Upper lobe of left lung (tissue), 6 donors: Measurements from ENCODE around the gene MT2A. TPM values are rescaled to one million over a fixed set of nuclear protein-coding genes. Genes with fewer than 3 reads are reported as not detected.
"Not testable (repeated sequence)": the region's sequence is repeated elsewhere in the genome, so short reads cannot be mapped to it uniquely, and the experiment has no call there.

ENCODE experiments used
- ATAC-seq, 2 donors: fragments of 200-7000 bp; cut with Tn5 transposase; one replicate each; pipeline ENCODE4 v1.9.1; 2022; ENCODE audit warnings: mild to moderate bottlenecking in 2 of 2, moderate library complexity in 2 of 2; ENCODE audit not compliant: low FRiP score in 2 of 2
- DNase-seq, 2 donors: peaks; one replicate each; pipeline ENCODE4 v3.0.0-alpha.2; 2019 to 2020
- H3K27ac ChIP-seq, 4 donors: fragments of 200-600 bp; sonication (generic); one replicate each; pipeline ENCODE4 v1.5.1; 2016 to 2019
- H3K27me3 ChIP-seq, 4 donors: fragments of 200-600 bp; sonication (generic); one replicate each; pipeline ENCODE4 v1.5.1; 2017 to 2019
- H3K36me3 ChIP-seq, 4 donors: fragments of 200-600 bp; sonication (generic); one replicate each; pipeline ENCODE4 v1.5.1; 2016 to 2019
- H3K4me1 ChIP-seq, 4 donors: fragments of 200-600 bp; sonication (generic); one replicate each; pipeline ENCODE4 v1.5.1; 2018 to 2019
- H3K4me3 ChIP-seq, 4 donors: fragments of 200-600 bp; sonication (generic); one replicate each; pipeline ENCODE4 v1.5.1; 2017 to 2019; ENCODE audit warnings: mild to moderate bottlenecking in 2 of 4, moderate library complexity in 1 of 4
- H3K9me3 ChIP-seq, 4 donors: fragments of 200-600 bp; sonication (generic); one replicate each; pipeline ENCODE4 v1.5.1; 2018 to 2019
- EP300 ChIP-seq, 4 donors: sonication (generic); formaldehyde crosslinking; IDR thresholded peaks; one replicate each; pipeline ENCODE4 v1.5.1; 2017; ENCODE audit warnings: antibody characterized with exemption in 4 of 4, control low read depth in 2 of 4
- POLR2A ChIP-seq, 4 donors: fragments of 450-650 bp; IDR thresholded peaks; one replicate each; pipeline ENCODE4 v1.5.1; 2016 to 2017; ENCODE audit warnings: antibody characterized with exemption in 4 of 4, mild to moderate bottlenecking in 2 of 4
- POLR2AphosphoS5 ChIP-seq, 2 donors: sonication (generic); formaldehyde crosslinking; IDR thresholded peaks; one replicate each; pipeline ENCODE4 v1.5.1; 2017; ENCODE audit warnings: antibody characterized with exemption in 2 of 2
- WGBS, 2 donors: methylation state at CpG; one replicate each; pipeline ENCODE4 v1.1.5; 2017 to 2018; 5-methylcytosine and 5-hydroxymethylcytosine counted together
- total RNA-seq, 6 donors: library from RNA; depleted of rRNA in 4 of 6; stranded (reverse); fragments of >200 nt in 4 of 6; gene quantifications; one replicate each; pipeline versions ENCODE4 v1.1.0 to v1.2.1, GENCODE V29; 2016 to 2021
- TF ChIP-seq, protein P1 (sequence below), 6 experiments: fragments of 450-650 bp in 4 of 6; fragments of 200-600 bp in 2 of 6; sonication (generic) in 2 of 6; IDR thresholded peaks; one replicate each; pipeline ENCODE4 v1.5.1; 2016 to 2019; ENCODE audit warnings: antibody characterized with exemption in 6 of 6
- donor health status: DM: no; HTN: no; CAD: no; lungs with moderate emphysema.
- donor health status: DM: no; HTN: yes; CAD: no; lungs with severe emphysema.

Gene MT2A
- total RNA-seq, 6 donors from 2014 or later = 137 to 552 (median 338) TPM

- 32 to 62% methylated on average over 4 to 8 of the region's 8 CpGs for WGBS, 2 donors
- H3K27ac ChIP-seq = no peak overlapping the region
- TF ChIP-seq, protein P1, sequence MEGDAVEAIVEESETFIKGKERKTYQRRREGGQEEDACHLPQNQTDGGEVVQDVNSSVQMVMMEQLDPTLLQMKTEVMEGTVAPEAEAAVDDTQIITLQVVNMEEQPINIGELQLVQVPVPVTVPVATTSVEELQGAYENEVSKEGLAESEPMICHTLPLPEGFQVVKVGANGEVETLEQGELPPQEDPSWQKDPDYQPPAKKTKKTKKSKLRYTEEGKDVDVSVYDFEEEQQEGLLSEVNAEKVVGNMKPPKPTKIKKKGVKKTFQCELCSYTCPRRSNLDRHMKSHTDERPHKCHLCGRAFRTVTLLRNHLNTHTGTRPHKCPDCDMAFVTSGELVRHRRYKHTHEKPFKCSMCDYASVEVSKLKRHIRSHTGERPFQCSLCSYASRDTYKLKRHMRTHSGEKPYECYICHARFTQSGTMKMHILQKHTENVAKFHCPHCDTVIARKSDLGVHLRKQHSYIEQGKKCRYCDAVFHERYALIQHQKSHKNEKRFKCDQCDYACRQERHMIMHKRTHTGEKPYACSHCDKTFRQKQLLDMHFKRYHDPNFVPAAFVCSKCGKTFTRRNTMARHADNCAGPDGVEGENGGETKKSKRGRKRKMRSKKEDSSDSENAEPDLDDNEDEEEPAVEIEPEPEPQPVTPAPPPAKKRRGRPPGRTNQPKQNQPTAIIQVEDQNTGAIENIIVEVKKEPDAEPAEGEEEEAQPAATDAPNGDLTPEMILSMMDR (IDR thresholded peaks at IDR 0.05) = peak; percentile 68 to 92 (median 87)
- TF ChIP-seq POLR2A (IDR thresholded peaks at IDR 0.05) = no peak
- no peak for TF ChIP-seq EP300 (IDR thresholded peaks at IDR 0.05)
- no peak for TF ChIP-seq POLR2AphosphoS5 (IDR thresholded peaks at IDR 0.05)
- H3K9me3 ChIP-seq = no peaks in the 10 kb centered on the region
- no peaks in the 10 kb centered on the region for H3K36me3 ChIP-seq
- peak; percentile 82 to 88 for DNase-seq
- H3K4me3 ChIP-seq = no peak overlapping the region
- peak; percentile 95 to 97 for ATAC-seq
- H3K27me3 ChIP-seq = no peaks in the 10 kb centered on the region
- H3K4me1 ChIP-seq = no peaks in the 10 kb centered on the region
Measured at GRCh38 chr16:56576585-56577299, 31.6 kb upstream of the MT2A start.

- Histone ChIP-seq H3K27me3 (no peaks in the 10 kb centered on the region), H3K4me1 (no peaks in the 10 kb centered on the region), H3K9me3 (no peaks in the 10 kb centered on the region), H3K36me3 (no peaks in the 10 kb centered on the region), H3K4me3 (no peak overlapping the region), H3K27ac (no peak overlapping the region)
- ATAC-seq (no peak), DNase-seq (no peak)
- TF ChIP-seq EP300 (IDR thresholded peaks at IDR 0.05) (no peak), POLR2AphosphoS5 (IDR thresholded peaks at IDR 0.05) (no peak), POLR2A (IDR thresholded peaks at IDR 0.05) (no peak)
- TF ChIP-seq, protein P1 (IDR thresholded peaks at IDR 0.05) = no peak
- WGBS, 2 donors = 79 to 80% methylated on average over 4 of the region's 4 CpGs
Measured at GRCh38 chr16:56577300-56577625, 31.1 kb upstream of the MT2A start.

DNA sequence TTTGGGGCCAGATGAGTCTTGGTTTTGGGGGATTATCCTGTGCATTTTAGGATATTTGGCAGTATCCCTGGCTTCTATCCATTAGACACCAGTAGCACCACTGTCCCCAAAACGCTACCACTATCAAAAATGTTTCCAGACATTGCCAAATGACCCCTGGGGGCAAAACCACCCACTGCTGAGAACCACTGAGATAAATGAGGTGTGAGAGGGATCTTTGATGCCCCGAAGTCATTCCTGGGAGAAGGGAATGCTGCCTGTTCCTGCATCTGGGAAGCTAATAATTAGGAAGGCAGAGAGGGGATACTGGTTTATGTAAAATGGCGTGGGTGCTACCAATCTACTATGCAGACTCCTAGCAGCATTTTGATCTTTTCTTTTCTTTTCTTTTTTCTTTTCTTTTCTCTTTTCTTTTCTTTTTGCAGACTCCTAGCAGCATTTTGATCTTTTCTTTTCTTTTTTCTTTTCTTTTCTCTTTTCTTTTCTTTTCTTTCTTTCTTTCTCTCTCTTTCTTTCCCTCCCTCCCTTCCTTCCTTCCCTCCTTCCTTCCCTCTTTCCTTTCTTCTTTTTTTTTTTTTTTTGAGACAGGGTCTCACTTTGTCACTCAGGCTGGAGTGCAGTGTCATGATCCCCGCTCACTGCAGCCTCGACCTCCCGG is 27.9 kb upstream of the MT2A start:
- 78 to 84% methylated on average over 6 of the region's 6 CpGs for WGBS, 2 donors
- ATAC-seq (no peak), DNase-seq (no peak)
- H3K27me3 ChIP-seq = no peaks in the 10 kb centered on the region
- H3K4me3 ChIP-seq = no peak overlapping the region
- TF ChIP-seq EP300 (IDR thresholded peaks at IDR 0.05) = no peak
- TF ChIP-seq POLR2AphosphoS5 (IDR thresholded peaks at IDR 0.05) = no peak
- TF ChIP-seq, protein P1 (IDR thresholded peaks at IDR 0.05) = no peak
- no peak for TF ChIP-seq POLR2A (IDR thresholded peaks at IDR 0.05)
- H3K4me1 ChIP-seq = no peaks in the 10 kb centered on the region
- no peak overlapping the region for H3K27ac ChIP-seq
- H3K9me3 ChIP-seq = no peaks in the 10 kb centered on the region
- no peaks in the 10 kb centered on the region for H3K36me3 ChIP-seq

GRCh38 chr16:56582911-56583310 is 25.5 kb upstream of the MT2A start:
- 95 to 100% methylated on average over 2 of the region's 2 CpGs for WGBS, 2 donors
- ATAC-seq, H3K36me3 ChIP-seq, H3K27me3 ChIP-seq, H3K4me3 ChIP-seq, H3K9me3 ChIP-seq, H3K27ac ChIP-seq, H3K4me1 ChIP-seq, DNase-seq: not testable (repeated sequence)

GRCh38 chr16:56583351-56584168 is 24.8 kb upstream of the MT2A start:
- Histone ChIP-seq H3K4me3 (no peak overlapping the region), H3K27me3 (no peaks in the 10 kb centered on the region), H3K36me3 (no peaks in the 10 kb centered on the region), H3K27ac (no peak overlapping the region), H3K9me3 (no peaks in the 10 kb centered on the region), H3K4me1 (no peaks in the 10 kb centered on the region)
- no peak for TF ChIP-seq POLR2AphosphoS5 (IDR thresholded peaks at IDR 0.05)
- TF ChIP-seq POLR2A (IDR thresholded peaks at IDR 0.05) = no peak
- TF ChIP-seq, protein P1 (IDR thresholded peaks at IDR 0.05) = no peak
- no peak for TF ChIP-seq EP300 (IDR thresholded peaks at IDR 0.05)
- DNase-seq = no peak
- ATAC-seq = no peak
- WGBS, 2 donors = 76 to 77% methylated on average over 10 to 11 of the region's 11 CpGs
